CD4-positive, alpha-beta memory T cell (primary cell): ENCODE results near the gene PSMB2. TPM values are rescaled to one million over a fixed set of nuclear protein-coding genes. Genes with fewer than 3 reads are reported as not detected.
A peak's percentile ranks its signal among the peaks of the same experiment; 100 is the strongest.

Experiments
- CTCF ChIA-PET: fragments of 350-600 bp; sonication (Branson Sonifier 250); formaldehyde crosslinking; loops from one replicate; lab custom pipeline; 2021; ENCODE audit warnings: inconsistent platforms; ENCODE audit not compliant: partially characterized antibody; lab: Charles Lee
- POLR2A ChIA-PET: fragments of 350-600 bp; sonication (Branson Sonifier 250); formaldehyde crosslinking; loops from one replicate; lab custom pipeline; 2021; ENCODE audit not compliant: partially characterized antibody; lab: Charles Lee
- DNase-seq, 5 donors: peaks; one replicate each; pipeline versions ENCODE4 v3.0.0 to v3.0.0-alpha.2; 2020 to 2022; ENCODE audit warnings: mixed read lengths in 1 of 5
- H3K27ac ChIP-seq: one replicate; pipeline ENCODE4 v1.7.0; 2013; ENCODE audit warnings: low read depth, low read length
- H3K27me3 ChIP-seq: 2 replicates; pipeline ENCODE4 v1.7.0; 2013; ENCODE audit warnings: mild to moderate bottlenecking, low read length, moderate library complexity; ENCODE audit not compliant: insufficient read depth
- H3K36me3 ChIP-seq: 2 replicates; pipeline ENCODE4 v1.7.0; 2013; ENCODE audit warnings: mild to moderate bottlenecking, low read length, moderate library complexity; ENCODE audit not compliant: insufficient read depth
- H3K4me1 ChIP-seq: 2 replicates; pipeline ENCODE4 v1.7.0; 2013; ENCODE audit warnings: mild to moderate bottlenecking, low read length, moderate library complexity; ENCODE audit not compliant: insufficient read depth
- H3K4me3 ChIP-seq, 2 donors: one replicate each; pipeline ENCODE4 v1.7.0; 2013; ENCODE audit warnings: low read length in 2 of 2, mild to moderate bottlenecking in 1 of 2
- H3K9me3 ChIP-seq, 2 donors: one replicate each; pipeline ENCODE4 v1.7.0; 2013; ENCODE audit warnings: low read length in 2 of 2, control low read depth in 1 of 2; ENCODE audit not compliant: control insufficient read depth in 1 of 2
- H3K27ac Mint-ChIP-seq, 7 donors: one replicate each; pipeline ENCODE4 v1.8.0; 2020 to 2021; ENCODE audit warnings: mixed read lengths in 7 of 7, mild to moderate bottlenecking in 6 of 7, inconsistent platforms in 3 of 7, moderate library complexity in 3 of 7
- H3K27me3 Mint-ChIP-seq, 2 donors: one replicate each; pipeline ENCODE4 v1.8.0; 2020 to 2021; ENCODE audit warnings: mixed read lengths in 2 of 2
- H3K36me3 Mint-ChIP-seq, 2 donors: one replicate each; pipeline ENCODE4 v1.8.0; 2020 to 2021; ENCODE audit warnings: mixed read lengths in 2 of 2, inconsistent platforms in 1 of 2, mild to moderate bottlenecking in 1 of 2
- H3K4me1 Mint-ChIP-seq, 4 donors: one replicate each; pipeline ENCODE4 v1.8.0; 2020 to 2021; ENCODE audit warnings: mixed read lengths in 4 of 4, mild to moderate bottlenecking in 1 of 4
- H3K4me3 Mint-ChIP-seq, 8 donors: one replicate each; pipeline ENCODE4 v1.8.0; 2020 to 2021; ENCODE audit warnings: mixed read lengths in 8 of 8, mild to moderate bottlenecking in 7 of 8, moderate library complexity in 6 of 8, inconsistent platforms in 3 of 8
- H3K9me3 Mint-ChIP-seq, 8 donors: one replicate each; pipeline ENCODE4 v1.8.0; 2020 to 2021; ENCODE audit warnings: mixed read lengths in 8 of 8, mild to moderate bottlenecking in 5 of 8, inconsistent platforms in 3 of 8, moderate library complexity in 1 of 8
- intact Hi-C: fragments of 100-400 bp; cut with micrococcal nuclease; formaldehyde crosslinking; loops from one replicate; pipeline ENCODE4 v1.15.1; 2023
- polyA plus RNA-seq, 2 donors: library from polyadenylated mRNA; unstranded; fragments of 300-500 nt; fragmentation: Illumina TruSeq; gene quantifications; one replicate each; pipeline ENCODE4 v1.2.3, GENCODE V29; 2021
- total RNA-seq, 2 experiments: library from RNA; stranded (reverse); gene quantifications; one replicate each; pipeline ENCODE4 v1.2.3, GENCODE V29; 2021

The PSMB2 gene
- total and polyA plus RNA-seq, 4 experiments from 2014 or later = 25.5 to 73.2 (median 49.6) TPM

- no peaks in the 10 kb centered on the region for H3K9me3 ChIP-seq
- ChIA-PET POLR2A (no interaction called here), CTCF (interaction anchor here (0.6 to 1.1 kb wide), 2 partner anchors 11 to 63 kb away, joined by 3 to 5 read pairs; no protein-coding TSS in a partner anchor)
- peaks cover 26 to 75% of the 10 kb centered on the region in 2 donors for H3K36me3 Mint-ChIP-seq
- H3K27me3 ChIP-seq = no peaks in the 10 kb centered on the region
- H3K4me3 Mint-ChIP-seq = no peak overlapping the region
- H3K27ac ChIP-seq = no peak overlapping the region
- H3K27me3 Mint-ChIP-seq = no peaks in the 10 kb centered on the region
- H3K4me1 ChIP-seq = peaks cover 3% of the 10 kb centered on the region
- no peak overlapping the region for H3K27ac Mint-ChIP-seq
- no peak overlapping the region for H3K4me3 ChIP-seq
- no peak for DNase-seq
- intact Hi-C loops = no loop called here
- H3K36me3 ChIP-seq = peaks cover 57% of the 10 kb centered on the region
- peaks cover 0 to 1% (median 0%) of the 10 kb centered on the region in 8 donors for H3K9me3 Mint-ChIP-seq
- H3K4me1 Mint-ChIP-seq = peaks cover 0 to 18% (median 6%) of the 10 kb centered on the region in 4 donors
Observed at GRCh38 chr1:35631396-35631795, 9.9 kb downstream of the PSMB2 start.

DNA sequence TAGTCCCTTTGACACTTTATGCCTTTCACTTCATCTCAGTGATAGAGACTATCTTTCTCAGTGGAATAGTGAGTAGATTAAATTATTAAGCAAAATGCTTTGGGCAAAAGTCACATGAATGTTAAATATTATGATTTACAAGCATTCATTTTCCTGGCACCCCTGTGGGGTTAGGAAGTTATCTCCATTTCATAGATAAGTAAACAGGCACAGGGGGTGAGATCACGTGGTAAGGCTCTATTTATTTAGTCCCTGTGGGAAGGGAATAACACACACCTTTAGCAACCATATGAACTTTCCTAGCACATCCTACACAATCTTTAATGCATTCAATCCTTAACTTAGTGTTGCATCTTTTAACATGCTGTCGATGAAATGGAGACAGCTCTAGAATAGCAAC lies 12.3 kb downstream of the PSMB2 start:
- peaks cover 27 to 65% of the 10 kb centered on the region in 2 donors for H3K36me3 Mint-ChIP-seq
- Histone ChIP-seq H3K36me3 (peaks cover 41% of the 10 kb centered on the region), H3K4me3 (no peak overlapping the region), H3K4me1 (no peaks in the 10 kb centered on the region), H3K9me3 (no peaks in the 10 kb centered on the region), H3K27ac (no peak overlapping the region), H3K27me3 (no peaks in the 10 kb centered on the region)
- H3K9me3 Mint-ChIP-seq = no peaks in the 10 kb centered on the region
- H3K4me3 Mint-ChIP-seq = no peak overlapping the region
- ChIA-PET CTCF (no interaction called here), POLR2A (no interaction called here)
- no peak for DNase-seq
- H3K27me3 Mint-ChIP-seq = no peaks in the 10 kb centered on the region
- intact Hi-C loops = no loop called here
- peaks cover 0 to 15% (median 3%) of the 10 kb centered on the region in 4 donors for H3K4me1 Mint-ChIP-seq
- H3K27ac Mint-ChIP-seq = peak overlapping the region in 2 of 7 donors; percentile 37 to 54

DNA sequence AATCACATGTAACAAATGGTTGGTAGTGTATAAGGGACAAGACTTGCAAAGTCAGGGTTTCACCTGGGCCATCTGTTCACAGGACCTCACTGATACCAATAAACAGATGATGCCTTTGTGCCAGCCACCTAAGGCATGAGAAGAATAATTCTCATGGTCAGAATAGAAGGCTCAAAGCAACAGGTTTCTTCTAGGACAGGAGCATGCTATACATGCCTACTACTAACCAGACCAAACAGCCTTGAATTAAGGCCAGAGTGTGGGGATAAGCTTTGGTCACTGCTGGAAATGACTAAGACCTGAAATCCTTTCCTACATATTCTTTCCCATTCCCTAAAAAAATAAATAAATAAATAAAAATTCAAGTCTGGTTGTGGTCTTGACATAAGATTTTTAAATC lies 17.5 kb downstream of the PSMB2 start:
- H3K4me3 ChIP-seq = no peak overlapping the region
- H3K27ac ChIP-seq = no peak overlapping the region
- Mint-ChIP-seq H3K4me3 (no peak overlapping the region), H3K36me3 (peaks cover 26 to 50% of the 10 kb centered on the region in 2 donors), H3K4me1 (peaks cover 7 to 15% (median 13%) of the 10 kb centered on the region in 4 donors), H3K27me3 (no peaks in the 10 kb centered on the region), H3K27ac (no peak overlapping the region), H3K9me3 (no peaks in the 10 kb centered on the region)
- ChIA-PET POLR2A (no interaction called here), CTCF (no interaction called here)
- no peaks in the 10 kb centered on the region for H3K27me3 ChIP-seq
- intact Hi-C loops = no loop called here
- no peaks in the 10 kb centered on the region for H3K4me1 ChIP-seq
- H3K9me3 ChIP-seq = no peaks in the 10 kb centered on the region
- peaks cover 27% of the 10 kb centered on the region for H3K36me3 ChIP-seq
- no peak for DNase-seq

DNA sequence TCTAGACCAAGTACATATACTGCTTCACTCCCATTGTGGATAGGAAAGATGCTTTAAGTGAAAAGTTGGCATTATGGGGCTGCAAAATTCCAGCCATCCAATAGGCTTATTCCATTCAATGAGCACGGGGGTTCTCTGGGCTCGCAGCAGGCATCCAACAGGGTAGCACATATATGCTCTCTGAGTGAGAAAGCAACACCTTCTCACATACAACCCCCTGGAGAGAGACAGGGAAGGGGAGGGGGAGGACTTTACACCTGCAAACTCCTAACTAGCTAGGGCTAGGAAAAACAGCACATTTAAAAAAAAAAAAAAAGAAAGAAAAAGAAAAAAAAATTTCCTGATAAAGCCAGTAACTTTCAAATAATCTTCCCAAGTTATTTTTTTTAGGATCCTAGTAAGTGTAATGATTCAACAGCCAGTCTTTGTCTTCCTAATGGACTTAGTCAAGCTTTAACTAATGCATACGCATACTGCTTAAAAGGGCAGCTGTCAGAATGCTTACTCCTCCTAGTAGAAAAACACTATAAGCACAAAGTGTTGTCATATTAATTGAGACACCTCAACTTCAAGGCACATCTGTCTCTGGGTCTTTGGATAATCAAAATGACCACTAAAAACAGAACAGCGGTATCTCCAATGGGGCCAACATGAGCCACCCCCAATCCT lies 18.7 kb downstream of the PSMB2 start:
- Mint-ChIP-seq H3K9me3 (no peaks in the 10 kb centered on the region), H3K4me3 (no peak overlapping the region), H3K4me1 (peaks cover 7 to 16% (median 14%) of the 10 kb centered on the region in 4 donors), H3K27me3 (no peaks in the 10 kb centered on the region), H3K27ac (peak overlapping the region in 1 of 7 donors; percentile 50), H3K36me3 (peaks cover 30 to 48% of the 10 kb centered on the region in 2 donors)
- no peaks in the 10 kb centered on the region for H3K9me3 ChIP-seq
- H3K4me3 ChIP-seq = no peak overlapping the region
- CTCF ChIA-PET = no interaction called here
- H3K27ac ChIP-seq = no peak overlapping the region
- no peaks in the 10 kb centered on the region for H3K27me3 ChIP-seq
- no peaks in the 10 kb centered on the region for H3K4me1 ChIP-seq
- POLR2A ChIA-PET = no interaction called here
- DNase-seq = no peak
- H3K36me3 ChIP-seq = peaks cover 20% of the 10 kb centered on the region
- intact Hi-C loops = no loop called here

DNA sequence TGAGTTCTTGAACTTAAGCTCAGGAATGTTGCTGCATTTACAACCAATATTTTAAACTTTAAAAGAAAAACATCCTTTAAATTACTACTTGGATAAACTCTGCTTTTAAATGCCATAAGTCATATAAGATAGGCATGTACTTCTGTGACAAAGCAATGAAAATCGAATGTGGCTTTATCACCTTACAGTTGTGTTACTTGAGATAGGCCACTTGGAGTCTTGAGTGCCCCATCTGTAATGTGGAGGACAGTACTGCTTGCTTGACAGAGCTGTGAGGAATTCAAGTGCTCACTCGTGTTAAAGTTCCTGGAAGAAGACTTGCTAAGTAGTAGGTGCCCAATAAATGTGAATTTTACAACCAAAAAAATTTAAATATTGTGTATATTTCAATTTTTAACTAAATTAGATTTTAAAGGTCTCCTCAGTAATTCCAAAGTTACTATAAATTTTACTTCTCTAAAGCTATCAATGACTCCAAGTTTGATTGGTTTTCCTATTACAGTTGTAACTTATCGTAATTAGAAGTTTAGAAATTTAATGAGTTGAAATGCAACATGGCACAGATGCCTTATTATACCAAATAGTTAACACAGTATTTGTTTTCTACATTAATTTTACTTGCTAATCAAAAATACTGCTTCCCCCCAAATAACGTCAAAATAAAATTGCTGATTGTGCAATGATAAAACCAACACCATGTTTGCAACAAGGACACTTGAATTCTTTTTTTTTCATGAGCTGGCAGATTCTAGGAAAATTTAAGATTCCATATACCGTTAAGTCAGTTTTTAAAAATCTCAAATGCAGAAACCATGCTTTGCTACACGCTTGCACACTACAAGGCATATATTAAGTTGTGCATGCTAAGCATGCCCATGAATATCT lies 21.8 kb downstream of the PSMB2 start:
- Histone ChIP-seq H3K27me3 (no peaks in the 10 kb centered on the region), H3K4me3 (no peak overlapping the region), H3K4me1 (no peaks in the 10 kb centered on the region), H3K36me3 (peaks cover 19% of the 10 kb centered on the region), H3K9me3 (no peaks in the 10 kb centered on the region), H3K27ac (no peak overlapping the region)
- H3K4me3 Mint-ChIP-seq = no peak overlapping the region
- H3K27ac Mint-ChIP-seq = no peak overlapping the region
- H3K9me3 Mint-ChIP-seq = no peaks in the 10 kb centered on the region
- peaks cover 30 to 48% of the 10 kb centered on the region in 2 donors for H3K36me3 Mint-ChIP-seq
- intact Hi-C loops = no loop called here
- no peaks in the 10 kb centered on the region for H3K27me3 Mint-ChIP-seq
- ChIA-PET CTCF (interaction anchor here (1.0 to 2.3 kb wide), 4 partner anchors 13 to 108 kb away, joined by 3 to 7 read pairs (median 4); no protein-coding TSS in a partner anchor), POLR2A (interaction anchor here (1.3 kb wide), 1 partner anchor 18 kb away, joined by 3 read pairs; no protein-coding TSS in a partner anchor)
- peaks cover 18 to 21% (median 19%) of the 10 kb centered on the region in 4 donors for H3K4me1 Mint-ChIP-seq
- no peak for DNase-seq

DNA sequence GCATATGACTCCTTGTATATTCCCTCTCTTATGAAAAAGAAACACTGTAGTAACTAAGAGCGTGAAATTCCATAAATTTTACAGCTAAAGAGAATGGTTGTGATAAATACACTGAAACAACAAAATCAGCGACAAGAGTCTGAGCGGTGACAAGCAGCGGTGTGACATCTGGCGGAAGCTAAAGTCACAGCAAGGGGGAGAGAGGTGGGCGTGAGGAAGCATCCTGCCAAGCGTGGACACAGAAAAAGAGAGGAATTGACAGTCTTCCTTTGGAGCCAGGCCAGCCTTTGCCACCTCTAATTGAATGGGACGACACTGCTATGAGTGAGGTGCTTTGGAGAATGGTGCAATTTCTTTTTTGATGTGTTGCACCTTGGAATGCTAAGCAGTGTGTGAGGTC lies 25.9 kb downstream of the PSMB2 start:
- ChIA-PET CTCF (no interaction called here), POLR2A (no interaction called here)
- DNase-seq = no peak
- Histone ChIP-seq H3K36me3 (peaks cover 17% of the 10 kb centered on the region), H3K27ac (no peak overlapping the region), H3K4me3 (no peak overlapping the region), H3K4me1 (no peaks in the 10 kb centered on the region), H3K27me3 (no peaks in the 10 kb centered on the region), H3K9me3 (no peaks in the 10 kb centered on the region)
- no peaks in the 10 kb centered on the region for H3K9me3 Mint-ChIP-seq
- H3K36me3 Mint-ChIP-seq = peaks cover 34 to 58% of the 10 kb centered on the region in 2 donors
- H3K4me3 Mint-ChIP-seq = no peak overlapping the region
- H3K4me1 Mint-ChIP-seq = peaks cover 6 to 21% (median 16%) of the 10 kb centered on the region in 4 donors
- peak overlapping the region in 2 of 7 donors; percentile 46 to 70 for H3K27ac Mint-ChIP-seq
- intact Hi-C loops = no loop called here
- H3K27me3 Mint-ChIP-seq = no peaks in the 10 kb centered on the region

DNA sequence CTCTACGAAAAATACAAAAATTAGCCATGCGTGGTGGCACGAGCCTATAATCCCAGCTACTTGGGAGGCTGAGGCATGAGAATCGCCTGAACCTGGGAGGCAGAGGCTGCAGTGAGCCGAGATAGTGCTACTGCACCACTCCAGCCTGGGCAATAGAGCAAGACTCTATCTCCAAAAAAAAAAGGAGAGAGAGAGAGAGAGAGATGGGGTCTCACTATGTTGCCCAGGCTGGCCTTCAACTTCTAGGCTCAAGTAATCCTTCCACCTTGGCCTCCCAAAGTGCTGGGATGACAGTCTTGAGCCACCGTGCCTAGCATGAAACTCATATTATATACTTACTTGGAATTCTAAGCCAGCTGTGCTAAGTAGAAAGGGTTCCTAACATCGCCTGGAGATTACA lies 29.7 kb downstream of the PSMB2 start:
- Histone ChIP-seq H3K27me3 (no peaks in the 10 kb centered on the region), H3K9me3 (no peaks in the 10 kb centered on the region), H3K4me1 (no peaks in the 10 kb centered on the region), H3K36me3 (peaks cover 31% of the 10 kb centered on the region), H3K4me3 (no peak overlapping the region), H3K27ac (no peak overlapping the region)
- intact Hi-C loops = no loop called here
- Mint-ChIP-seq H3K27ac (peak overlapping the region in 1 of 7 donors; percentile 35), H3K4me1 (peaks cover 9 to 21% (median 13%) of the 10 kb centered on the region in 4 donors), H3K4me3 (no peak overlapping the region), H3K36me3 (peaks cover 38 to 67% of the 10 kb centered on the region in 2 donors), H3K27me3 (no peaks in the 10 kb centered on the region), H3K9me3 (no peaks in the 10 kb centered on the region)
- CTCF ChIA-PET = interaction anchor here (1.5 kb wide), 1 partner anchor 47 kb away, joined by 4 read pairs; no protein-coding TSS in a partner anchor
- no peak for DNase-seq
- POLR2A ChIA-PET = no interaction called here
